Mesangial cell (primary cell): ENCODE data around the gene FOXN4. TPM values are rescaled to one million over a fixed set of nuclear protein-coding genes. Genes with fewer than 3 reads are reported as not detected.

Experiments used
- total RNA-seq: library from RNA; depleted of rRNA; stranded (reverse); fragments of >200 nt; gene quantifications from 2 replicates; pipeline ENCODE4 v1.2.3, GENCODE V29; 2015

Gene FOXN4
- total RNA-seq = not detected in 2 replicates

GRCh38 chr12:109308534-109309380 is at the start of gene FOXN4:
Gene FOXN4 (minus strand): TSS chr12:109309284. CDS start chr12:109308321, 963 bp downstream.

GRCh38 chr12:109347589-109347988 is 38.5 kb upstream of the FOXN4 start, which contains the start of gene MYO1H:
Gene MYO1H (plus strand): TSS chr12:109347900. CDS start chr12:109347961, 61 bp downstream.

Other genes with a start within 250 kb of the FOXN4 start
- 23.7 and 26.2 TPM in 2 replicates for gene ALKBH2, start 215.8 kb downstream of the FOXN4 start, total RNA-seq
- gene UNG, start 211.7 kb downstream of the FOXN4 start, total RNA-seq = 41.2 and 86.9 TPM in 2 replicates
- 1.6 and 2.7 TPM in 2 replicates for gene ACACB, start 192.7 kb downstream of the FOXN4 start, total RNA-seq
- gene MYO1H, start 38.6 kb upstream of the FOXN4 start, total RNA-seq = not detected in 2 replicates
- 56.1 and 66.8 TPM in 2 replicates for gene KCTD10, start 168.0 kb upstream of the FOXN4 start, total RNA-seq
- 26.0 and 29.8 TPM in 2 replicates for gene UBE3B, start 168.3 kb upstream of the FOXN4 start, total RNA-seq